ENCODE results near the gene SLC9A9.
"Not testable (repeated sequence)": the region's sequence is repeated elsewhere in the genome, so short reads cannot be mapped to it uniquely, and the experiment has no call there.

The SLC9A9 gene

DNA sequence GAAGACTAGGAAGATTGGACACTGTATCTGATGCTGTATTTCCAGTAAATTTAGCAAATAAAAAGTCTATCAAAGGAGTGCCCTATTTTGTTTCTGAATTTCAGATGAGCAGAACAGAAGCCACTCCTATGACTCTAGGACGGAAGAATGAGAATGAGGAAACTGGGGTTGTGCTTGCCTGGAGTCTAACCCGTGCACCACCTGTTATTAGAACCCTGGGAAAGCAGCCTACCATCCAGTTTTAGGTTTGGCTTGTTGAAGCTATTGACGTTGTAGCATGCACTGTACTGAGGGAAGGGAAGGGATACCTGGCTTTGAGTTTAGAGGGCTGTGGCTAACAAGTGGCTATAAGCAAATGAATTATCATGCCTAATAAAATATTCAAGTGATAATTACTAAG, 318.5 kb downstream of the SLC9A9 start:
- TF ChIP-seq, protein P1, sequence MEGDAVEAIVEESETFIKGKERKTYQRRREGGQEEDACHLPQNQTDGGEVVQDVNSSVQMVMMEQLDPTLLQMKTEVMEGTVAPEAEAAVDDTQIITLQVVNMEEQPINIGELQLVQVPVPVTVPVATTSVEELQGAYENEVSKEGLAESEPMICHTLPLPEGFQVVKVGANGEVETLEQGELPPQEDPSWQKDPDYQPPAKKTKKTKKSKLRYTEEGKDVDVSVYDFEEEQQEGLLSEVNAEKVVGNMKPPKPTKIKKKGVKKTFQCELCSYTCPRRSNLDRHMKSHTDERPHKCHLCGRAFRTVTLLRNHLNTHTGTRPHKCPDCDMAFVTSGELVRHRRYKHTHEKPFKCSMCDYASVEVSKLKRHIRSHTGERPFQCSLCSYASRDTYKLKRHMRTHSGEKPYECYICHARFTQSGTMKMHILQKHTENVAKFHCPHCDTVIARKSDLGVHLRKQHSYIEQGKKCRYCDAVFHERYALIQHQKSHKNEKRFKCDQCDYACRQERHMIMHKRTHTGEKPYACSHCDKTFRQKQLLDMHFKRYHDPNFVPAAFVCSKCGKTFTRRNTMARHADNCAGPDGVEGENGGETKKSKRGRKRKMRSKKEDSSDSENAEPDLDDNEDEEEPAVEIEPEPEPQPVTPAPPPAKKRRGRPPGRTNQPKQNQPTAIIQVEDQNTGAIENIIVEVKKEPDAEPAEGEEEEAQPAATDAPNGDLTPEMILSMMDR (IDR thresholded peaks at IDR 0.05; ENCODE audit: low read depth, low read length, missing control alignments): no peak
- in situ Hi-C loops (cut with HindIII; ENCODE audit: low pct_ligation_motif_present, low sequenced_read_pairs): no loop called here

DNA sequence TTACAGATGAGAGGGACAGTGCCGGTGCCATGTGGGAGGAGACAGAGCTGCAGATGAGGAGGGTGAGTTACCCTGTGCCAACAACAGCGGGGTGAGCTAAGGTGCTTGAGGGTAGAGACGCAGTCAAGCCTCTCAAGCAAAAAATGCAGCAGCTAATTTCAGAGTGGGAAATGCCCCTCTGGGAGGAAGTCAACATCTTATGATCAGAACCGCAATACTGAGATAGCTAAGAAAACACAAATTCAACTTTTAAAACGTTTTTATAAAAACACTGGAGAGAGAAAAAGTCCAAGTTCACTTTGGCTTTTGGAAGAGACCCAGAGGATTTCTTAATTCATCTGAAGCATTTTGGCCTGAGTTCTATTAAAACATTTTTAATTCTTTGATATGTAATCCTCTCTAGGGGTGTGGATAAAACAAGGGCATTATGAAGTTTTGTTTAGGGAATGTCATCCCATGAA, 319.2 kb downstream of the SLC9A9 start:
- no peaks in the 10 kb centered on the region for H3K36me3 ChIP-seq (replicated peaks)
- in situ Hi-C loops (cut with HindIII; ENCODE audit: low pct_ligation_motif_present, low sequenced_read_pairs): no loop called here
- TF ChIP-seq, protein P1 (IDR thresholded peaks at IDR 0.05; ENCODE audit: low read depth, low read length, missing control alignments): no peak
- no peaks in the 10 kb centered on the region for H3K27me3 ChIP-seq (replicated peaks)
- H3K4me3 ChIP-seq (ENCODE audit: low read depth, low read length): no peak overlapping the region
- H3K27ac ChIP-seq: no peak overlapping the region
- DNase-seq: no peak

More for the DNA sequence above, 318.5 kb downstream of the SLC9A9 start:
- Histone ChIP-seq H3K36me3 (replicated peaks) (no peaks in the 10 kb centered on the region), H3K4me3 (ENCODE audit: low read depth, low read length) (no peak overlapping the region), H3K27ac (no peak overlapping the region), H3K27me3 (replicated peaks) (no peaks in the 10 kb centered on the region)
- no peak for DNase-seq

DNA sequence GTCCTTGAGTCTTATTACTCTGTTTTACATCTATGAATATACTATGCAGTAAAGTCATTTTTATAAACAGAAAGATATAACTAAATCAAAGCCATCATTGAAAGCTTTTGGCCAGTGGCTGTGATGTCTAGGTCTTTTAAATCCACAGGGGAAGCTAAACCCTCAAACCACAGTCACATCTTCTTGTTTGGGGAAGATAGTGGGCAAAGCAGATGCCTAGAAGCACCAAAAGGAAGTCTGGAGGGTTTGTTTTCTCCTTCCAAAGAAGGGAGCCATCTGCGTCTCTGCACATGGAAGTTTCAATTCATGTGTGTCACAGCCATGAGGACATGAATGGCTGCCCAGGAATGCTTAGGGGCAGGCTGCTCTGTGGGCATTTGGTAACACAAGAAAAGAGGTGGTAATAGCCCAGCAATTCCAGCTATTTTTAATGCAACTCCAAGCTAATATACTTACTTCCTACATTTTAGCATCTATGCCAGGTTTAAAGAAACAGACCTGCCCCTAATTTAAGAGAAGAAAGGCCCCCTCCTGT, 322.2 kb downstream of the SLC9A9 start:
- Histone ChIP-seq H3K36me3 (replicated peaks) (no peaks in the 10 kb centered on the region), H3K27me3 (replicated peaks) (no peaks in the 10 kb centered on the region), H3K4me3 (ENCODE audit: low read depth, low read length) (no peak overlapping the region), H3K27ac (peak overlapping the region; percentile 57)
- in situ Hi-C loops (cut with HindIII; ENCODE audit: low pct_ligation_motif_present, low sequenced_read_pairs): no loop called here
- no peak for DNase-seq
- TF ChIP-seq, protein P1 (IDR thresholded peaks at IDR 0.05; ENCODE audit: low read depth, low read length, missing control alignments): no peak

DNA sequence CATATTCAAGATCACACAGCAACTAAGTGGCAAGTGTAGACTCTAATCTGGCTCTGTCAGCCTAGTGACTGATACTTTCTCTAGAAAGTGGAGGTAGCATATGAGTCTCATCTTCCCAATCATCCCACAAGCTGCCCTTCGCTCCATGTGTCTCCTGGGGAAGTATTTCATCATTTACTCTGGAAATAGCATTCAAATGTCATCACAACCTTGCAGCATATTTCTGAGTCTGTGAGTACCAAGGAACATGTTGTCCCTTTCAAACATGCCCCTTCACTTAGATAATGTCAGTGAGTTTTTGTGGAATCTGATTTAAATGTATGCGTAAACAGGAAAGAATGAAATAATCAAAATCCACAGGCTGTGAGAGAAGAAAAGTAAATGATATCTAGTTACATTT, 322.9 kb downstream of the SLC9A9 start:
- Histone ChIP-seq H3K27me3 (replicated peaks) (no peaks in the 10 kb centered on the region), H3K4me3 (ENCODE audit: low read depth, low read length) (no peak overlapping the region), H3K27ac (peak overlapping the region; percentile 15), H3K36me3 (replicated peaks) (no peaks in the 10 kb centered on the region)
- peak; percentile 58 for DNase-seq
- in situ Hi-C loops (cut with HindIII; ENCODE audit: low pct_ligation_motif_present, low sequenced_read_pairs): no loop called here
- TF ChIP-seq, protein P1 (IDR thresholded peaks at IDR 0.05; ENCODE audit: low read depth, low read length, missing control alignments): no peak

DNA sequence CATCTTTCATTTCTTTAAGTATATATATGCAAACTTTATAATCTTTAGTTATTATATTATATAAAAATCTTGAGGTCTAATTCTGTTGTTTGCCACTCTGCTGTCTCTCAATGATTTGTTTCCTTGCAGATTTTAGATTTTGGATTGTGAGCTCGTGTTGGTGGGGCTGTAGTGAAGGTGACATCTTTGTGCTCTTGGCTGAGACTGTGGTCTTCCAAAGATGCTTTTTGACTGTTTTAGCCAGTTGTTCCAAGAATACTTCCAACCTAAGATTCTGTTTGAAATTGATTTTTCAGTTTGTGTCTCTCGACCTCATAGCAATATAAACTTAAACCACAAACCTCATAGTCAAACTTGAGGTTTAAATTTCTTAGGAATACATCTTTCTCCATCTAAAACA, 326.5 kb downstream of the SLC9A9 start:
- in situ Hi-C loops (cut with HindIII; ENCODE audit: low pct_ligation_motif_present, low sequenced_read_pairs): no loop called here
- H3K27ac ChIP-seq: no peak overlapping the region
- no peak overlapping the region for H3K4me3 ChIP-seq (ENCODE audit: low read depth, low read length)
- H3K36me3 ChIP-seq (replicated peaks): no peaks in the 10 kb centered on the region
- no peaks in the 10 kb centered on the region for H3K27me3 ChIP-seq (replicated peaks)
- no peak for DNase-seq
- TF ChIP-seq, protein P1 (IDR thresholded peaks at IDR 0.05; ENCODE audit: low read depth, low read length, missing control alignments): no peak

DNA sequence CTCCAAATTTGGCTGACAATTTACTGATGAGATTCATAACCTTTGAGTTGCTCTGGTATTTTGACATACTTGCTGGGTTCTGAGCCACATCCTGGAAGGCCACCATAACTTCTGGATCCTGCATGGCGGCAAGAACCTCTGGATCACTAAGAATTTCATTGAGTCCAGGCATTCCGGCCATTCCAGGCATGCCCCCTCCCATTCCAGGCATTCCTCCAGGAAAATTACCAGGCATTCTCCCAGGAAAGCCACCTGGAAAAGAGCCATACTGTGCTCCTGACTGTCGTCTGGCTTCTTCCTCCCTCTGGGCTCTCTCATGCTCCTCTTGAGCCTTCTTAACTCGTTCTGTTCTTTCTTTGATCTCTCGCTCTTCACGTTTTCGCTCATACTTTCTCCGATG, 331.1 kb downstream of the SLC9A9 start:
- not testable (repeated sequence) for DNase-seq

More for the DNA sequence above, 331.1 kb downstream of the SLC9A9 start:
- H3K36me3 ChIP-seq (replicated peaks); in situ Hi-C loops (cut with HindIII; ENCODE audit: low pct_ligation_motif_present, low sequenced_read_pairs); H3K27ac ChIP-seq; H3K4me3 ChIP-seq (ENCODE audit: low read depth, low read length); H3K27me3 ChIP-seq (replicated peaks): not testable (repeated sequence)
